Measurements from ENCODE around the gene ZNF518A.

Gene ZNF518A

DNA sequence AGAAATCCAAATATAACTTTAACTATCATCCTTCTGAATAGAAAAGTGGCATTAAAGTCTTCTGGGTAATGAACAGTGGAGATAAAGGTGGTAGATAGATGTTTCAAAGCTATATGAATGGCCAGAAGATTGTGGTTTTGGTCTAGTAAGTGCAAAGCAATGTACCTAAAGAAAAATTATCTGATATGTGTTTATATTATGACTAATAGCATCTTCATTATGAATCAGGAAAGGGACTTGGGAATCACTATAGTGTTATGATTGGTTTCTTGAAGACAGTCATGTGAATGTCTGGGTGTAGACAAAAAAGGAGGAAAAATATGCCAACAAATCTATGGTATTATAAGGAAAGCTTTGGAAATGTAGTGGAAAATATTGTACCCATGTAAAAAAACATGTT lies 3.0 kb downstream of the ZNF518A start:
- no peak overlapping the region for H3K4me3 ChIP-seq (ENCODE audit: low read depth, low read length)
- TF ChIP-seq, protein P1, sequence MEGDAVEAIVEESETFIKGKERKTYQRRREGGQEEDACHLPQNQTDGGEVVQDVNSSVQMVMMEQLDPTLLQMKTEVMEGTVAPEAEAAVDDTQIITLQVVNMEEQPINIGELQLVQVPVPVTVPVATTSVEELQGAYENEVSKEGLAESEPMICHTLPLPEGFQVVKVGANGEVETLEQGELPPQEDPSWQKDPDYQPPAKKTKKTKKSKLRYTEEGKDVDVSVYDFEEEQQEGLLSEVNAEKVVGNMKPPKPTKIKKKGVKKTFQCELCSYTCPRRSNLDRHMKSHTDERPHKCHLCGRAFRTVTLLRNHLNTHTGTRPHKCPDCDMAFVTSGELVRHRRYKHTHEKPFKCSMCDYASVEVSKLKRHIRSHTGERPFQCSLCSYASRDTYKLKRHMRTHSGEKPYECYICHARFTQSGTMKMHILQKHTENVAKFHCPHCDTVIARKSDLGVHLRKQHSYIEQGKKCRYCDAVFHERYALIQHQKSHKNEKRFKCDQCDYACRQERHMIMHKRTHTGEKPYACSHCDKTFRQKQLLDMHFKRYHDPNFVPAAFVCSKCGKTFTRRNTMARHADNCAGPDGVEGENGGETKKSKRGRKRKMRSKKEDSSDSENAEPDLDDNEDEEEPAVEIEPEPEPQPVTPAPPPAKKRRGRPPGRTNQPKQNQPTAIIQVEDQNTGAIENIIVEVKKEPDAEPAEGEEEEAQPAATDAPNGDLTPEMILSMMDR (IDR thresholded peaks at IDR 0.05; ENCODE audit: low read depth, low read length): no peak
- DNase-seq (ENCODE audit: low read depth, low spot score): peak; percentile 11
- in situ Hi-C loops (cut with HindIII; ENCODE audit: low sequenced_read_pairs): no loop called here

DNA sequence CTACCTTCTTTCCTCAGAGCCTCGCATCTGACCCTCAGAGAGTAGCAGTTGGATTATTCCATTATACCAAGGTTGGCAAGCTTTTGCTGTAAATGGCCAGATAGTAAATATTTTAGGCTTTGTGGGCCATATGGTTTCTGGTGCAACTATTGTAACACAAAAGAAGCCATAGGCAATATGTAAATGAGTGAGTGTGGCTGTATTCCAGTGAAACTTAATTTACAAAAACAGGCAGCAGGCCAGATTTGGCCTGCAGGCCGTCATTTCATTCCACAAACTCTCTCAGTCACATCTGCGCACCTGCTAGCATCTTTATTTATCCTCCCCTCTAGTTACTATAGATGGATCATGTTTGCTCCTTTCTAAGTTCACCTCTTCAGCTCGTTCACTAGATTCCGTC lies 6.7 kb downstream of the ZNF518A start:
- DNase-seq (ENCODE audit: low read depth, low spot score): no peak
- TF ChIP-seq, protein P1 (IDR thresholded peaks at IDR 0.05; ENCODE audit: low read depth, low read length): no peak
- in situ Hi-C loops (cut with HindIII; ENCODE audit: low sequenced_read_pairs): no loop called here
- no peak overlapping the region for H3K4me3 ChIP-seq (ENCODE audit: low read depth, low read length)

DNA sequence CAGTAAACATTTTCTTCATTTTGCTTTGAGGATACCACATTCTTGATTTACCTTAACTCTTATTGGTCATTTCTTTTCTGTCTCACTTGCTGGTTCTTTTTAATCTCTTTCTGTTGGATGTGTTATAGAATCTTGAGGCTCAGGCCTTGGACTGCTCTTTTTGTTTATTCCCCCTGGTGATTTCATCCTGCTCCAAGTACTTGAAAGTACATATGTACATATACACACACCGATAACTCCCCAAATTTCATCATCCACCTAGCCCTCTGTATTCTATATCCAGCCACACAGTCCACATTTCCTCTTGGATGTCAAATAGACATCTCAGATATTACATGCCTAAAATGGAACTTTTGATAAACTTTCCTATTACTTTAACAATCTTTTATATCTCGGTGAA lies 7.5 kb downstream of the ZNF518A start:
- in situ Hi-C loops (cut with HindIII; ENCODE audit: low sequenced_read_pairs): no loop called here
- H3K4me3 ChIP-seq (ENCODE audit: low read depth, low read length): no peak overlapping the region
- TF ChIP-seq, protein P1 (IDR thresholded peaks at IDR 0.05; ENCODE audit: low read depth, low read length): no peak
- no peak for DNase-seq (ENCODE audit: low read depth, low spot score)

DNA sequence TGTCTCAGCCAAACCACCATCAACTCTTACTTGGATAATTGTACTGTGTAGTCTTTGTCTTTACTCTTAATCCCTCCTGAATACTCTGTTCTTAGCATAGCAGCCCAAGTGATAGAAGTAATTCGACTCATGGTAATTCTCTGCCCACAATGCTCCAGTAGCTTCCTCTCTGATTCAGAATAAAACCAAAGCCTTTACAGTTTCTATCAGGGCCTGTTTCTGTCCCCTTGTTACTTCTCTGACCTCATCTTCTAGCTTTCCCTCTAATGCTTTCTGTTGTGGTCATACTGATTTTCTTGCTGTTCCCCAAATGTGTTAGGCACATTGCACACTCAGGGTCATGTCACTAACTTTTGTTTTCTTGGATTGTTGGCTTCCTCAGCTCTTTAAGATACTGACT lies 8.0 kb downstream of the ZNF518A start:
- TF ChIP-seq, protein P1 (IDR thresholded peaks at IDR 0.05; ENCODE audit: low read depth, low read length): no peak
- H3K4me3 ChIP-seq (ENCODE audit: low read depth, low read length): no peak overlapping the region
- DNase-seq (ENCODE audit: low read depth, low spot score): no peak
- in situ Hi-C loops (cut with HindIII; ENCODE audit: low sequenced_read_pairs): no loop called here

DNA sequence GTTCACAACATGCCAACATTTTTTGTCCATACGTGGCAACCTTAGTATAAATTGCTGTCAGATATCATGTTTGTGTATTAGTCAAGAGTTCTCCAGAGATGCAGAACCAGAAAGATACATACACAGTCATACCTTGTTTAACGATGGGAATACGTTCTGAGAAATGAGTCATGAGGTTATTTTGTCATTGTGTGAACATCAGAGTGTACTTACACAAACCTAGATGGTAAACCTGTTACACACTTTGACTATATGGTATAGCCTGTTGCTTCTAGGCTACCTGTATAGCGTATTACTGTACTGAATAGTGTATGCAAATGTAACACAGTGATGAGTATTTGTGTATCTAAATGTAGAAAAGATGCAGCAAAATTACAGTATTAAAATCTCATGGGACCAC lies 22.3 kb downstream of the ZNF518A start:
- in situ Hi-C loops (cut with HindIII; ENCODE audit: low sequenced_read_pairs): no loop called here
- no peak for DNase-seq (ENCODE audit: low read depth, low spot score)
- TF ChIP-seq, protein P1 (IDR thresholded peaks at IDR 0.05; ENCODE audit: low read depth, low read length): no peak
- H3K4me3 ChIP-seq (ENCODE audit: low read depth, low read length): no peak overlapping the region

DNA sequence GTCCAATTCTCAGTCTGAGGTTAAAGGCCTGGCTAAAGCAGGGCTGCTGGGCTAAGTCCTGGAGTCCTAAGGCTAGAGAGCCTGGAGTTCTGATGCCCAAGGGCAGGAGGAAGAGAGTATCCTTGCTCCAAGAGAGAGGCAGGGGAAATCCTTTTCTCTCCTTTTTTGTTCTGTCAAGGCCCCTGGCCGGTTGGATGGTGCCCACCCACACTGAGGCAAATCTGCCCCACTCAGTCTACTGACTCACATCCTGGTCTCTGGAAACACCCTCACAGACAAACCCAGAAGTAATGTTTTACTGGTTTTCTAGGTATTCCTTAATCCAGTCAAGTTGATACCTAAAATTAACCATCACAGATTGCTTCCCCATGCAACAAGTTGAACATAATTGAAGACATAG lies 23.0 kb downstream of the ZNF518A start:
- DNase-seq (ENCODE audit: low read depth, low spot score): no peak
- in situ Hi-C loops (cut with HindIII; ENCODE audit: low sequenced_read_pairs): no loop called here
- H3K4me3 ChIP-seq (ENCODE audit: low read depth, low read length): no peak overlapping the region
- TF ChIP-seq, protein P1 (IDR thresholded peaks at IDR 0.05; ENCODE audit: low read depth, low read length): no peak

DNA sequence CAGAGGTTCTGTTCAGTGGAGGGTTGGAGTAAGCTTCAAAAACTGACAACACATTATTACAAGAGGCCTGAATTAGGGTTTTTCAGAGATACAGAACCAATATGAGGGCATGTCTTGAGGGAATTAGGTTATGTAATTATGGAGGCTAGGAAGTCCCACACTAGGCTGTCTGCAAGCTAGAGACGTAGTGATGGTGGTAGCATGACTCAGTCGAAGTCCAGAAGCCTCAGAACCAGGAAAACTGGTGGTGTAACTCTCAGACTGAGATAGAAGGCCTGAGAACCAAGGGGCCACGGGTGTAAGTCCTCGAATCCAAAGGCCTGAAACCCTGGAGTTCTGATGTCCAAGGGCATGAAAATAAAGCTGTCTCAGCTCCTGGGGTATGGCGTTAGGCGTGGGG lies 35.6 kb downstream of the ZNF518A start:
- in situ Hi-C loops (cut with HindIII; ENCODE audit: low sequenced_read_pairs): no loop called here

More for the DNA sequence above, 35.6 kb downstream of the ZNF518A start:
- TF ChIP-seq, protein P1 (IDR thresholded peaks at IDR 0.05; ENCODE audit: low read depth, low read length): no peak
- DNase-seq (ENCODE audit: low read depth, low spot score): no peak
- H3K4me3 ChIP-seq (ENCODE audit: low read depth, low read length): no peak overlapping the region

Data from astrocyte of the spinal cord (primary cell).